ENCODE results near the gene SRPK1.

GRCh38 chr6:35967076-35967774 lies 46.3 kb upstream of the SRPK1 start:
- TF ChIP-seq POLR2AphosphoS5 (IDR thresholded peaks at IDR 0.05) (no peak), POLR2A (IDR thresholded peaks at IDR 0.05) (no peak)
- TF ChIP-seq, protein P1, sequence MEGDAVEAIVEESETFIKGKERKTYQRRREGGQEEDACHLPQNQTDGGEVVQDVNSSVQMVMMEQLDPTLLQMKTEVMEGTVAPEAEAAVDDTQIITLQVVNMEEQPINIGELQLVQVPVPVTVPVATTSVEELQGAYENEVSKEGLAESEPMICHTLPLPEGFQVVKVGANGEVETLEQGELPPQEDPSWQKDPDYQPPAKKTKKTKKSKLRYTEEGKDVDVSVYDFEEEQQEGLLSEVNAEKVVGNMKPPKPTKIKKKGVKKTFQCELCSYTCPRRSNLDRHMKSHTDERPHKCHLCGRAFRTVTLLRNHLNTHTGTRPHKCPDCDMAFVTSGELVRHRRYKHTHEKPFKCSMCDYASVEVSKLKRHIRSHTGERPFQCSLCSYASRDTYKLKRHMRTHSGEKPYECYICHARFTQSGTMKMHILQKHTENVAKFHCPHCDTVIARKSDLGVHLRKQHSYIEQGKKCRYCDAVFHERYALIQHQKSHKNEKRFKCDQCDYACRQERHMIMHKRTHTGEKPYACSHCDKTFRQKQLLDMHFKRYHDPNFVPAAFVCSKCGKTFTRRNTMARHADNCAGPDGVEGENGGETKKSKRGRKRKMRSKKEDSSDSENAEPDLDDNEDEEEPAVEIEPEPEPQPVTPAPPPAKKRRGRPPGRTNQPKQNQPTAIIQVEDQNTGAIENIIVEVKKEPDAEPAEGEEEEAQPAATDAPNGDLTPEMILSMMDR (IDR thresholded peaks at IDR 0.05), result no peak

Measured in sigmoid colon (tissue), 4 donors.